Fibroblast of pulmonary artery (primary cell): Measurements from ENCODE around the gene HRH4.

Experiments used
- DNase-seq: peaks from one replicate; pipeline ENCODE4 v3.0.0-alpha.2; 2010; ENCODE audit warnings: low read depth
- H3K4me3 ChIP-seq: replicated peaks from 2 replicates; pipeline ENCODE4 v1.5.1; 2011; ENCODE audit warnings: low read depth, mild to moderate bottlenecking, control low read depth, low read length, moderate library complexity
- CTCF ChIP-seq: IDR thresholded peaks from 2 replicates; pipeline ENCODE4 v1.5.1; 2011; ENCODE audit warnings: mild to moderate bottlenecking, control low read depth, low read length, inconsistent platforms; ENCODE audit errors: missing control alignments

HRH4 gene

GRCh38 chr18:24502667-24503523, 42.5 kb downstream of the HRH4 start:
- H3K4me3 ChIP-seq = no peak overlapping the region
- DNase-seq = no peak
- no peak for TF ChIP-seq CTCF

- H3K4me3 ChIP-seq = no peak overlapping the region
- DNase-seq = no peak
- TF ChIP-seq CTCF = no peak
Observed at GRCh38 chr18:24504401-24504800, 44.0 kb downstream of the HRH4 start.

GRCh38 chr18:24506175-24506574, 45.7 kb downstream of the HRH4 start:
- H3K4me3 ChIP-seq = no peak overlapping the region
- no peak for TF ChIP-seq CTCF
- DNase-seq = no peak

- no peak for TF ChIP-seq CTCF
- DNase-seq = no peak
- H3K4me3 ChIP-seq = no peak overlapping the region
Observed at GRCh38 chr18:24509435-24509834, 49.0 kb downstream of the HRH4 start.

- peak; percentile 57 for DNase-seq
- no peak overlapping the region for H3K4me3 ChIP-seq
- TF ChIP-seq CTCF = peak; percentile 53
Observed at GRCh38 chr18:24514439-24514838, 54.0 kb downstream of the HRH4 start.

GRCh38 chr18:24515721-24516120, 55.3 kb downstream of the HRH4 start:
- no peak overlapping the region for H3K4me3 ChIP-seq
- no peak for TF ChIP-seq CTCF
- no peak for DNase-seq

GRCh38 chr18:24516261-24516660, 55.8 kb downstream of the HRH4 start:
- no peak for TF ChIP-seq CTCF
- H3K4me3 ChIP-seq = no peak overlapping the region
- DNase-seq = no peak
